GM18507 (cell line): ENCODE measurements around the gene EVA1B.

Experiments
- DNase-seq: peaks from one replicate; pipeline ENCODE4 v3.0.0; 2011; ENCODE audit warnings: low read depth; ENCODE audit not compliant: insufficient read length; ENCODE audit errors: extremely low spot score
- FAIRE-seq: peaks from 2 replicates; lab custom pipeline; 2011; peaks lifted over from hg19 to GRCh38; lab: Jason Lieb, UNC

EVA1B gene

DNA sequence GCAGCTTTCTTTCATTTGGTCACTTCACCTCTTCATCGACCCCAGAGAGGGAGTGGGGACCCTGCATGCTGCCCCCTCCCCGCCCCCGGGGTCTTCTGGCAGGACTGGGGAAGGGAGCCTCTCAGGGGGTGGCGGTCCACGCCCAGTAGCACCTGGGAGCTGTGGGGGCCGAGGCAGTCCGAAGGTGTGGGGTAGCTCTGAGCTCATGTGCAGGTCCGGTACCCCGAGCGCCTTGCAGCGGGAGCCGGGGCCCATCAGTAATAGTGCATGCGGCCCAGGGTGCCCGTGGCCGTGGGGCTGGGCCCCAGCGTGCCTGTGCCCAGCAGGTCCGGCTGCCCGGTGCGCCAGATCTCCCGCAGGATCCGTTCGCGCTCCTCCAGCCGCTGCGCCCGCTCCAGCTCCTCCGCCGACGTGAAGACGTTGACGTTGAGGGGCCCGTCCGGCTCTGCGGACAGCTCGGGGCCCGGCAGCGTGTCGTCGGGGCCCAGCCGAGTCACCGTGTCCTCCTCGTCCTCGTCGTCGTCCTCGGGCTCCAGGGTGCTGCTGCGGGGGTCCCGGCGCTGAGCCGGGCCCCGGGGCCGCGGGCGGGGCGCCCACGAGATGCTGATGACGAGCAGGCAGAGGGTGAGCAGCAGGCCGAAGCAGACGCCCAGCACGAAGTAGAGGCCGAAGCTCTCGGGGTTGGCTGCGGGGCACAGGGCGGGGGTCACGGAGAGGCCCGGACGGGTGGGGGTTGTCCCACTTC is 1.2 kb downstream of the EVA1B start:
- no peak for FAIRE-seq
- DNase-seq: no peak

DNA sequence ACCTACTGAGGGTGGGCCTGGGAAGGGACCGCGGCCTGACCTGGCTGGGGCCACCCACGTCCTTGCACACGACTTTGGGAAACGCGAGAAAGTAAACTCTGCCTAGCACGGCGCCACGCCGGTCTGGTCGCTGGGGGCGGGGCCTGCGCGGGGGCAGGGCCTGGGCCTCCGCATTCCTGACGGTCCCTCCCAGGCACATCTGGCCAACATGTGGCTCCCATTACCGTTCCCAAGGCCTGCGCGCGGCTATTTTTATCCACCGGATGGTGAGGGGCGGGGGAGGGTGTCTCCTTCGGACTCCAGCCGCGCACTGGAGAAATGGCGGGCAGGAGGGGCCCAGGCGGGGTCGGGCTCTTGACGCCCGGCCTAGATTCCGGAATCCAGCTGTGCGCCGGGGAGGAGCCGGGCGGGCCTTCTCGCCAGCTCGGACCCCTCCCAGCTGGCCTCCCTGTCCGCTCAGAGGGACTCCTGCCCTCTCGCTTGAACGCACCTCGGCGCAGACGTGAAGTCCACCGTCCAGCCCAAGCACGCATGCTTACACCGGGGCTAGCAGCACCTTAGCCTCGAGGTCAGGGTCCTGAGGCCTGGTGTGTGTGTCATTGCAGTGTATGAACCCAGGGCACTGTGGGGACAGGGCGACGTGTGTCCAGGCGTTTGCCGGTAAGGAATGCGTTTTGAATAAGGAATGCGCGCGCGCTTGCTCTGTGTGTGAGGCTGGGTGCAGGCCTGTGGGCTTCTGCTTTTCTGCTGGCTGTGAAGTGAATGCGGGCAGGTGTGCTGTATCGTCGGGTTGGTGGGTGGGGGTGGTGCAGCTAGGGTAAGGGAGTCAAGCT is 2.1 kb downstream of the EVA1B start:
- DNase-seq: no peak
- peak; percentile 5 for FAIRE-seq

DNA sequence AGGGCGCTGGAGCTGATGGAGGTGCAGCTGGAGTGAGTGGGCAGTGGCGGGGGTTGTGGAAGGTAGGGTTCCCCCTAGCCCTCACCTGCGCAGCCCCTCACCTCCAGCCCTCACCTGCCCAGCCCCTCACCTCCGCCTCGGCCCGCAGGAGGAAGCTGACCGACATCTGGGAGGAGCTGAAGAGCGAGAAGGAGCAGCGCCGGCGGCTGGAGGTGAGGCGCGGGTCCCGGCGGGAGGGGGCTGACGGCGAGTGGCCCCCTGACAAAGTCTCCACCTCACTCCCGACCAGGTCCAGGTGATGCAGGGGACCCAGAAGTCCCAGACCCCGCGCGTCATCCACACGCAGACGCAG is 2.7 kb downstream of the EVA1B start:
- DNase-seq: no peak
- no peak for FAIRE-seq

DNA sequence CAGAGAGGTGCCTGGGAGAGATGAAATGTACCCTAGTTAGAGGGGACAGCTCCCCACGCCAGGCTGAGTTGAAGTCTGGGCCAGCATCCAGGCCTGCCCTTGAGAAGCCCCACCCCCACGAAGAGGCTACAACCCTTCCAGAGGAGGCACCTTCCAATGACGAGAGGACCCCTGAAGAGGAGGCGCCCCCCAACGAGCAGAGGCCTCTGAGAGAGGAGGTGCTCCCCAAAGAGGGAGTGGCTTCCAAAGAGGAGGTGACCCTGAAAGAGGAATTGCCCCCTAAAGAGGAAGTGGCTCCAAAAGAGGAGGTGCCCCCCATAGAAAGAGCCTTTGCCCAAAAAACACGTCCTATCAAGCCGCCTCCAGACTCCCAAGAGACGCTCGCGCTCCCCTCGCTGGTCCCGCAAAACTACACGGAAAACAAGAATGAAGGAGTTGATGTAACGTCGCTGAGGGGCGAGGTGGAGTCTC is 3.1 kb downstream of the EVA1B start:
- FAIRE-seq: no peak
- DNase-seq: no peak

DNA sequence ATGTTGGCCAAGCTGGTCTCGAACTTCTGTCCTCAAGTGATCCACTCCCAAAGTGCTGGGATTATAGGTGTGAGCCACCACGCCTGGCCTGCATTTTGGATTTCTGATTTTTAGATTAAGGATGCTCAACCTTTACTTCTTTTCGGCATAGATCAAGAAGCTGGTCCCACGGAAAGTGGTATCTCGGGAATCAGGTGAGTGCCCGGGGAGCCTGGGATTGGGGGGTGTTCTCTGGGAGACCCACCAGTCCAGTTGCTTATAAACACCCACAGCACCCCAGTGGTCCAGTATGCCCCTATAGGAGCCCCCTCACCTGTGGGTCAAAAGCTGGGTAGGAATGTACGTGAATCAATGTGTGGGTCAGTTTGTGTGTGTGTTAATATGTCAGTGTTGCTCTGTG is 14.0 kb downstream of the EVA1B start:
- DNase-seq: no peak
- FAIRE-seq: no peak

DNA sequence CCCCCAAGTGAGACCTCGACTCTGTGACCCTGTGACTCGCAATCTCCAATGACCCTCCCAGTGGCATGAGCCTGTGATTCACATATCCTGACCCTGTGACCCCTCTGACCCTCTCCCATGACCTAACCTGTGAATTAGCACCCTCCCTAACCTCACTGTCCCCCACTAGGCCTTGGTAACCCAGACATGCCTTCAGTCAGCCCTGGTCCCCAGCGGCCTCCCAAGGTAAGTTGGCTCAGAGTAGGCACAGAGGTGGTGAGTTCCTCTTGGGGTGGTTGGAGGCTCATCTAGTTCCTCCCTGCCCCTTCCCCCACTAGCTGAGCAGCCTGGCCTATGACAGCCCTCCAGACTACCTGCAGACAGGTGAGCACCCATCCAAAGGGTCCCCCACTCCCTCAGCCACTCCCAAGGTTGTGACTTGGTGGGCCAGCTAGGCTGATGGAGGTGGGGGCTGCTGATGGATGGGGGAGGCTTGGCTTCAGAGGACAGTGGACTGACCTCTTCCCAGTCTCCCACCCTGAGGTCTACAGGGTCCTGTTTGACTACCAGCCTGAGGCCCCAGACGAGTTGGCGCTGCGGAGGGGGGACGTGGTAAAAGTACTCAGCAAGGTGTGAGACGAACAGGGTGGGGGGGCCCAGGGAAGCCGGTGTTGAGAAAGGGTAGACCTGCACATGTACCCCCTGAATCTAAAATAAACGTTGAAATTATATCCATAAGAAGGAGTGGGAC is 15.7 kb downstream of the EVA1B start:
- no peak for FAIRE-seq
- no peak for DNase-seq

DNA sequence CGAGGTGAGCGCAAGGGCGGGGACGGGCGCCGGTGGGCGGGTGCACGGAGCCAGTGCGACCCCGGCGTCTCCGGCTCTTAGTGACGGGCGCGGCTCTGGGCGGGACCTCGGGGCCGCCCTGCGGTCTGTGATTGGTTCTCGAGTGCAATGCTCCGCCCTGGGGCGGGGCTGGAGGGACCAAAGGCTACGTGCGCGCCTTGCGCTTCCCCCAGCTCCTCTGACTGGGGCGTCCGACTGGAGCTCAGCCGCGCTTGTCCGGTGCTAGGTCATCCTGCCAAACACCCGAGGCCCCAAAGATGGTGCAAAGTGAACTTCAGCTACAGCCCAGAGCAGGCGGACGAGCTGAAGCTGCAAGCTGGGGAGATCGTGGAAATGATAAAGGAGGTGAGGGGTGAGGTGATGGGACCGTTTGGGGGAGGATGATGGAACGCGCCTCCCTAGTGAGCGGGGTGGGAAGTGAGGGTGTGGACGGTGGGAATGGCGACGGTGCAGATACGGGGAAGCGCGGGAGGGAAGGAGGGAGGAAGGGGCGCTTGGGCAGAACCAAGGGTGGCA is 16.5 kb downstream of the EVA1B start:
- FAIRE-seq: peak; percentile 94
- DNase-seq: peak; percentile 98

DNA sequence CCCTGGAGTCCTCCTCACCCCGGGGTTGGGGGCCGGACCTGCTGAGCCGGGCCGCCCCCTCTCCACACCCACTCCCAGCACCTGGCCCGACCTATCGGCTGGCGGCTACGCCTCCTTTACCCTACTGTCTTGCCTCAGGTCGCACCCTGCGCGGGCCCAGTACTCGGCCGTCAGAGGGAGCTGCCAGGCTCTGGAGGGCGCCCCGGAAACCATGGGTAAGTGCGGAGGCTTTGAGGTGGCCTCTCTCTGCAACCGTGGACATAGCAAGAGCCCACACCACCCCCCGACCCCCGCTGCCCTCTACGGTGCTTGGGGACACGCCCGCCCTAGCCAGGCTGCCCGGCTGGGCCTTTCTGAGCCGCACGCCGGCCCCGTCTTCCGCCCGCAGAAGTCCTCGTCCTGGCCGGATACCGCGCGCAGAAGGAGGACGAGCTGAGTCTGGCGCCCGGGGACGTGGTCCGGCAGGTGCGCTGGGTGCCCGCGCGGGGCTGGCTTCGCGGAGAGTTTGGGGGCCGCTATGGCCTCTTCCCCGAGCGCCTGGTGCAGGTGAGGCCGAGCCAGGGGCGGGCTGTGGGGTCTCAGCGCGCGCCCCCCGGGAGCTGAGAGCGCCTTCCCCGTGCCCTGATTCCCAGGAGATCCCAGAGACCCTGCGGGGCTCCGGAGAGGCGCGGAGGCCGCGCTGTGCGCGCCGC is 17.1 kb downstream of the EVA1B start, which contains the start of gene SH3D21:
Gene SH3D21 (plus strand): TSS at position 159 of the 692 bp plus-strand sequence. CDS start 53 bp downstream, at position 212.
- FAIRE-seq (no peak), DNase-seq (no peak)

DNA sequence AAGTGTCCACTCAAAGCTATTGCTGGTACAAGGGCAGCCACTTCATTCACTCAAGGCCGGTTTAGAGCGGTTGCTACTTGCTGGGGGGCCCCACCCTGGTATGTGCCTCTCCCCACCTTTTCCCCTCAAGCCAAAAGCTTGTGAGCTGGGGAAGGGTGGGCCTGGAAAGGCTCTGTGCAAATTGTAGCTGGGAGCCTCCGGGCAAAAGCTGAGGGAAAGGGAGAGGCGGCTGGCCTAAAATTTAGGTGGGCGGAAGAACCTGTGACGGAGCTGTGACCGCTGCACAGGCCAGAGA is 17.6 kb downstream of the EVA1B start:
- DNase-seq (no peak), FAIRE-seq (no peak)

DNA sequence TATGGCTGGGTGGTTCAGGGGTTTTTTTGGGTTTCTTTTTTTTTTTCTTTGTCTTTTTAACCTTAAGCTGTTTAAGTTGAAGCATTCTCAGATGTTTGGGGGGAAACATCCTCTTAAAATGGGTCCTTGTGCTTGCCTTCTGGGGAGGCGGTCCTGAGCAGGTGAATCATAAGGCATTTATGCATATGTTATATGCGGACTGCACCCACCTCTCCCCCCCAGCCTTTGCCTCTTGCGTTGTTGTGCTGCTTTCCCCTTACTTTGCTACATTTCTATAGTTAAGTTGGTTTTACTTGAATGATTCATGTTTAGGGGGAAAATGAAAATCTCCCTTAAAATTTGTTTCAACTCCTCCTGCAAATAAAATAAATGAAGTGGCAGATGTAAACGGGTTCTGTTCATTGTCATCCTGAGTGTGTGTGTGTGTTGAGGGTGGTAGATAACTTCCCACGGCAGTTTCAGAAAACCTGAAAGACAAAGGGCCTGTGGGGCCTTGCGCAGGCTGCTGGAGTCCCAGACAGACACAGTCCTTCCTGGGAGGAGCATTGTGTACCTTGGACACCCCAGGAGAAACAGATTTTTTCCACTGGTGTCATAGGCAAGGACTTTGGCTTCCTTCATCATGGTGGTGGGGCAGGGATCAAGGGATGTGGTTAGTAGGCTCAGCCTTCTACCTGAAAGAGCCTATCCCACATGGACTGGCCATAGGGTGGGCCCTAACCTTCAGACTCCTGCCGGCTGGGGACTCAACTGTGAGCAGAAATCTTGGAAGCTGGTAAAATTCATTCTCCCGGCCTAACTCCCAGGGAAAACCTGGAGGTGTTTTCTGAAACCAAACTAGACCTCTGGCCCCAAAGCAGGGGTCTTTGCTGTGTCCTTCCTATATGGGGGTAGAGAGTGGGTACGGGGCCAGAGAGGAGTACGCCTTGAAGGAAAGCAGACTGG is 18.2 kb downstream of the EVA1B start:
- FAIRE-seq (no peak), DNase-seq (no peak)

DNA sequence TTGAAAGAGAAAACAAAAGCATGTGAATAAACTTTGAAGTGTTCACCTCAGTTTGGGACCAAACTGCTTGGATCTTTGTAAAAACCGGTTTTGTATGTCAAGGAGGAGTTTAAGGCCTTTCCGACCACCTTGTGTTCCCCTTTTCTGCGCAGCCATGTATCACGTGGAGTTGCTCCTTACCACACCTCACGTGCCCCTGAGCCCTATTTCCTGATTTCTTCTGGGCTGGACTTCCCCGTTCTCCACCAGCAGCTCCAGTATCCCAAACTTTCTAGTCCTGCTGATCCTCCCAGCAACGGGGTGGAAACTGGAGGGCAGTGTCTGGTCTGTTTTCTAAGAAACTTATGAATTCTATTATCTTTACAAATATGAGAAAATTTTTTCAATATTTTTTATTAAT is 18.9 kb downstream of the EVA1B start:
- DNase-seq (no peak), FAIRE-seq (no peak)

DNA sequence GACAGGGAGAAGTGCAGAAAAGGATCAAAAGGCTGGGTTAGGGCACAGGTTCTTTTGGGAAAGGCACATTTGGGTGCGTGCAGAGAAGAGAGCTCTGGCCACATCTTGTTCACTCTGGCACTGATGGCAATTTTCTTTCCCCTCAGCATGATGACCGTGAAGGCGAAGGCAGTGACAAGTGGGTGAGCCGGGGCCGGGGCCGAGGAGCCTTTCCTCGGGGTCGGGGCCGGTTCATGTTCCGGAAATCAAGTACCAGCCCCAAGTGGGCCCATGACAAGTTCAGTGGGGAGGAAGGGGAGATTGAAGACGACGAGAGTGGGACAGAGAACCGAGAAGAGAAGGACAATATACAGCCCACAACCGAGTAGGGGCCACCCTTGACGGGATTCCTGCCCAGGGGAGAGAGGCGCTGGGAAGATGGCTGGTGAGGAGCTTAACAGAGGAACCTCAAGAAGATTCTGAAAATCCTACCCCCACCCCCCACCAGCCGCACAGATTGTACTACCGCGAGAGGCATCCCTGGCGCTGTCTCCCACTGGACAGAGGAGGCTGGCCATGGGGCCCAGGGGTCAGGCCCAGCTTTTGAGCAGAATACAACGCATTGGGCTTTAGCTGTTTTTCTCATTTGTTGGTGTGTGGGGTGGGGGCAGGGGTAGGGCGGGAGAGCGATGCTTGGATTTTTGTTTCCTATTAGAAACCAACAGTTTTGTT is 19.6 kb downstream of the EVA1B start:
- no peak for FAIRE-seq

DNA sequence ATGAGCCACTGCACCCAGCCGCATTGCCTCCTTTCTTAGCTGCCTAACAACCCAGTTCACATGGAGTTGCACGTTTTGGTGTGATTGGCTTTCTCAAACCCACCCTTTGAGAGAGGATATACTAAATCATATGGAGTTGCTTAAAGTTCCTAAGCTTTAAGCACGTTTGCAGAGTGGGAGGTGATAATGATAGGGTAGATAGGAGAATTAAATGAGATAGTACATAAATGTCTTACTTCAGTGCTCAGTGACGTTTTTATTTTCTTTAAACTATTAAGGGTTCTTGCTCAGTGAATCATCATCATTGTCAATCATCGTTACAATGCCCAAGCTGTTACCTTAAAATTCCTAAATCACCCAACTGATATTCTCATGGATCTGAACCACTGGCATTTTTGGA is 20.2 kb downstream of the EVA1B start:
- no peak for DNase-seq
- no peak for FAIRE-seq

More for the DNA sequence above, 19.6 kb downstream of the EVA1B start:
- DNase-seq: no peak

DNA sequence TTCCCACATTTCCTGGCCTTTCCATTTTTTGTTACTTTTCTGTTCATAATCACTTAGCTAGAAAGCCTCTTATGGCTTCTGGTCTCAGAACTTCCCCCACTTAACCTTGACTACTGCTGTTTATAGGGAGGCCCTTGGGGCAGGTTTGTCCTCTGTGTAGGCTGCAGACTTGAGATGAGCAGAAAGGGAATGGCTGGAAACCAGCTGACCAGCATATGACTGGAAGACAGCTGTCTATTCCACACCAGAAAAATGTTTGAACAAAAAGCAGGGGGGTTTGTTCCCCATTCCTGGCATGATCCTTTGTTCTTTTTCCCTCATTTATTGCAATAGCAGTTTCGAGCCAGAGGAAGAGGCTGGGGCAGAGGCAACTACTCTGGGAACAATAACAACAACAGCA is 22.2 kb downstream of the EVA1B start:
- DNase-seq (no peak), FAIRE-seq (no peak)

DNA sequence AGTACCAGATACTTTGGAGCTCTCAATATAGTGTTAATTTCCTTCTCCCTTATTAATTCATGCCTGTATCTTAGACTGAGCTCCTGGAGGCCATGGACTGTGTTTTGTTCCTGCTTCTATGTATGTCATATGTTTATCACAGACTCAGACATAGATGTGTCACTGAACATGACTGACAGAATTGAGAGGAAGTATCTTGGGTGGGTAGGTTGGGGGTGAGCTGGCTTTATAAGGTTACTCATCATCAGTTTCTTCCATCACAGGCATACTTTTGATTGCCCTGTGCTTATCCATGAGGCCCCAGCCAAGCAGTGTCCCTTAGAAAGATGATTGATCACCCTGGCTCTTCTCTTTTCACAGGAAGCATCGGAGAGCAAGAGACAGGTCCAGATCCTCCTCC is 22.9 kb downstream of the EVA1B start:
- DNase-seq (no peak), FAIRE-seq (no peak)

DNA sequence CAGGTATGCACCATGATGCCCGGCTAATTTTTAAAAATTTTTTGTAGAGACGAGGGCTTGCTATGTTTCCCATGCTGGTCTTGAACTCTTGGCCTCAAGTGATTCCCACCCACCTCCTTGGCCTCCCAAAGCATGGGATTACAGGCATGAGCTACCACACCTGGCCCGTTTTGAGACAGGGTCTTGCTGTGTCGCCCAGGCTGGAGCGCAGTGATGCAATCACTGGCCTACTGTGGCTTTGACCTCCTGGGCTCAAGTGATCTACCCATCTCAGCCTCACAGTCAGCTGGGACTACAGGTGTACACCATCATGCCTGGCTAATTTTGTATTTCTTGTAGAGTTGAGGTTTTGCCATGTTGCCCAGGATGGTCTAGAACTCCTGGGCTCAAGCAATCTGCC is 24.8 kb downstream of the EVA1B start:
- DNase-seq (no peak), FAIRE-seq (no peak)

DNA sequence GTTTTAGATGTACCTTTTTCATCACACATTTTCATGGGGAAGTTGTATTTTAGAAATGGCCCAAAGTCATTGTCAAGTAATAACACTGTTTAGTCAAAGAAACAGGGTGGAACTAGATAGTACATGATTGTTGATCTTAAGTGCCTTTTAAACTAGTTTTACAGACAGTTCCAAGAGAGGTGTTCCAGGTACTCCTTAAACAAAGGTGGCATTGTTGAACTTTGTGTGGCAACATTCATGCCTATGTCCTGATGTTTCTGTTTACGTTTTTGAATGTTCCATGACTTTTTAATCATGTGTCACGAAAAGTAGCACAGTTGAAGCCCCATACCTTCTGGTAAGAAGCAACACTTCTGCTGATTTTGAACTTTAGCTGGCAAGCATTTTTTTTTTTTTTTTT is 26.4 kb downstream of the EVA1B start:
- no peak for DNase-seq
- no peak for FAIRE-seq

DNA sequence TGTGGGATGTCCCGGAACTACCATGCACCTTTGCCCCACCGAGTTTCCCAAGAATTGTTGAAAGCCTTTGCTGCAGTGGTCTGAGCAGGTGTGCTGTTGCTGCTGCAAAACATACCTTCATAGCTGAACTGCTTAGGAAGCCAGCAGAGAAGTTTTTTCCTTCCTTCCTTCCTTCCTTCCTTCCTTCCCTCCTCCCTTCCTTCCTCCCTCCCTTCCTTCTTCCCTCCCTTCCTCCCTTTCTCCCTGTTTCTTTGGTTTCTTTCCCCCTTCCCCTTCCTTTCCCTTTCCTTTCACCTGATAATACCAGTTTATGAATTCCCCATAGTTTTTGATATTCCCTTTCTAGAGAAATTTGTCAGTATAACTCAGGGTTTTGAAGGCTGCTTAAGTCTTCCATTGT is 28.1 kb downstream of the EVA1B start:
- no peak for DNase-seq
- no peak for FAIRE-seq
